NCI-H748 (cell line): Measurements from ENCODE around the gene SPAAR.
"Not testable (repeated sequence)": the region's sequence is repeated elsewhere in the genome, so short reads cannot be mapped to it uniquely, and the experiment has no call there.

Experiments
- DNase-seq: peaks from one replicate; lab custom pipeline; 2025; ENCODE audit not compliant: unreplicated experiment; lab: John Stamatoyannopoulos, UW

Gene SPAAR

DNA sequence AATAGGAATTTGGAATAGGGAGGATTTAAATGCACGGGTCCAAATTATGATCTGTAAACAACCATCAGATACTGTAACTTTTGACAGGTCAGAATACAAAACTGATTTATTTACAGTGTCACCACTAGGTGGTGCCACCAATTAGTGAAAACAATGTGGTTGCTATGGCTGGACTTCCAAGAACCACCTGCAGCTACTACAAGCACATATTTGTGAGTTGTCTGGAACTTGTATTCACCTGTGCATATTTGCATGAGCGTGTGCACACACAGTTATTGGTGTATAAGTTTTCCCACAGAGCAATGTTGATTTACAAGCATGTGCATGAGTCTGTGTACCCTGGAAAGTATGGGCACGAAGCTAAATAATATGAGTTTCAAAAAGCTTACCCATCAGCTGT is 6.2 kb upstream of the SPAAR start:
- peak; percentile 76 for DNase-seq

DNA sequence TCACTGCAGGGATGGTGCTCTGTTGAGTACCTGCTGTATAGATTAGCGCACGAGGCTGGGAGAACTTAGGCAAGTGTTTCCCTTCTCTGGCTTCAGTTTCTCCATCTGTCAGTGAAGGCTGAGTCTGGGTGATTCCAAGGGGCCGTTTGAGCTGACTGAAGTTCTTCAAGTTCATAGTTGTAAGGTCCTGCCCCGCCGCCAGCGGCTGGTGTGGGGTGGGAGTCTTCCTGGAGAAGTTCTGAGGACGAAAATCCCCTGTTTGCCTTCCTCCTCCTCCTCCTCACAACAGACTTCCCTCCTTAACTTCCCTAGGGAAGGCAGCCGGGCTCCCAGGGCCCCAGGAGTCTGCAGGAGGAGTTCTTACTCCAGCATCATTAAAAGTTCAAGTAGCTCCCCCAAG is 5.0 kb upstream of the SPAAR start:
- no peak for DNase-seq

DNA sequence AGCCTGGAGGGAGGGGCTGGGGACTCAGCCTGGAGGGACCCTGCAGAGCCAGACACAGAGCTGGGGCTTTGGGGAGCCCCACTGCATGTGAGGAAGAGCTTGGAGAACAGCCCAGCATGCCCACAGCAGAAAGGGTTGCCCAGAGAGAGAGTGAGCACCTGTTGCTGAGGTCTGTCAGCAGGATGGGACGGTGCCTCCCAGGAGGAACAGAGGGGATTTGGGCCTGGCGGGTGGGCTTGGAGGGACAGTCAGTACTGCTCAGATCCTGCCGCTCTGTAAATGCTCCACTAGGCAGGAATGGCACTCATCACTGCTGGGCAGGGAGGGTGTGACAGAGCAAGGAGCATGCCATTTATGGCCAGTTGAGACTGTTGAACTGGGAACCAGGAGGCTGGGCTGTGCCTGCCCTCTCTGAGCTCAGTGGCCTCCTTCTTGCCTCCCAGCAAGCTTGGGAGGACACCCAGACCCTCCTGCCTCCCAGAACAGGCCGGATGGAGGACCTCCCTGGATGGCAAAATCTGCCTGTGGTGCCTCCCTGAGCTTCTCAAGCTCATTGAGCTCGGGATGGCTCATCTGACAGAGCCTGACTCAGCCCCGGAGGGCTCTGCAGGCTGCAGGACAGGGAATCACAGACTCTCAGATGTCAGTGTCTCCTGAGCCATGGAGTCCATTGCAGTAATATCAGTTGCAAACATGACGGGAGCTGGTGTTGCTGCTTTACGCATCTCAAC is 4.1 kb upstream of the SPAAR start:
- no peak for DNase-seq

DNA sequence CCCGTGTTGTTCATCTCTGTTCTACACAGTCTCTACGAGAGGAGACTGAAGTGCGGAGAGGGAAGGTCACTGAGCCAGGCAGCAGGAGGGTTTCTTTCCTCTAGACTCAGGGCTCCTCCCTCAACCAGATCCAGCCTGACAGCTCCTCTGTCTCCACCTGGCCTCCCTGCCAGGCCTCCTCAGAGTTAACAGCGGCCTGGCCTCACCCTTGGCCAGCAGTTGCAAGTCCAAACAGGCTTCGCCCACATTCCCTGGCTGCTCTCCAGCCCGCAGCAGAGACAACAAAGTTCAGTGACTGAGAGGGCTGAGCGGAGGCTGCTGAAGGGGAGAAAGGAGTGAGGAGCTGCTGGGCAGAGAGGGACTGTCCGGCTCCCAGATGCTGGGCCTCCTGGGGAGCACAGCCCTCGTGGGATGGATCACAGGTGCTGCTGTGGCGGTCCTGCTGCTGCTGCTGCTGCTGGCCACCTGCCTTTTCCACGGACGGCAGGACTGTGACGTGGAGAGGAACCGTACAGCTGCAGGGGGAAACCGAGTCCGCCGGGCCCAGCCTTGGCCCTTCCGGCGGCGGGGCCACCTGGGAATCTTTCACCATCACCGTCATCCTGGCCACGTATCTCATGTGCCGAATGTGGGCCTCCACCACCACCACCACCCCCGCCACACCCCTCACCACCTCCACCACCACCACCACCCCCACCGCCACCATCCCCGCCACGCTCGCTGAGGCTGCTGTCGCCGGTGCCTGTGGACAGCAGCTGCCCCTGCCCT is 3.2 kb upstream of the SPAAR start, which contains the start of gene HRCT1:
Gene HRCT1, plus strand, starts transcription at position 291 of the 768 bp plus-strand sequence. Its CDS starts 86 bp downstream, at position 377.
- DNase-seq = peak; percentile 47

DNA sequence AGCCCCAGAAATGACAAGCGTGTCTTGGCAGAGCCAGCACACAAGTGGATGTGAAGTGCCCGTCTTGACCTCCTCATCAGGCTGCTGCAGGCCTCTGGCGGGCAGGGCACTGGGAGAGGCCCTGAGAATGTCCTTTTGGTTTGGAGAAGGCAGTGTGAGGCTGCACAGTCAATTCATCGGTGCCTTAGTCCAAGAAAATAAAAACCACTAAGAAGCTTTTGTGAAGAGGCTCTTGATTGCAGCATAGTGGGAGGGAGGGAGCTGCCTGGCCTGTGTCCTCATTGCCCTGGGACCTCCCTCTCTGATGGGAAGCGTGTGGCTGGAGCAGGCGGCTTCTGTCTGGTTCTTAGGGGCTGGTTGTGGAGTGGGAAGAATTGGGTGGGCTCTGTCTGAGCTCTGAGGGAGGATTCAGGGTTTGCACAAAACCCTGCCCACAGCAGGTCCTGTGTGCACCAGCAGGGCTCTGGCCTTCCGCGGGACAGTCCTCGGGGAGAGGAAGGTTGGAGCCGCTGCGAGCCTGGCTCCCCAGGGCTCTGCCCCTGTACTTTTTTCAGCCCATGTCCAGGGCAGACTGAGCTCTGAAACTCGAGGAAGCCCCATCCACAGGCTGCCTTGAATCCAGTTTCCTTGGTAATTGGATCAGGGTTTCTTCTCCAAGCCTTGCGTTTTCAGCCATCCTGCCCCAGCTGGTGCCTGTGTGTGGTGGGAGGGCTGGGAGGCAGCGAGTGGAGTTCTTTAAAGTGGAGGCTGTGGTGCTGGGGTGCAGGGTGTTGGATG is 2.2 kb upstream of the SPAAR start:
- DNase-seq = no peak

DNA sequence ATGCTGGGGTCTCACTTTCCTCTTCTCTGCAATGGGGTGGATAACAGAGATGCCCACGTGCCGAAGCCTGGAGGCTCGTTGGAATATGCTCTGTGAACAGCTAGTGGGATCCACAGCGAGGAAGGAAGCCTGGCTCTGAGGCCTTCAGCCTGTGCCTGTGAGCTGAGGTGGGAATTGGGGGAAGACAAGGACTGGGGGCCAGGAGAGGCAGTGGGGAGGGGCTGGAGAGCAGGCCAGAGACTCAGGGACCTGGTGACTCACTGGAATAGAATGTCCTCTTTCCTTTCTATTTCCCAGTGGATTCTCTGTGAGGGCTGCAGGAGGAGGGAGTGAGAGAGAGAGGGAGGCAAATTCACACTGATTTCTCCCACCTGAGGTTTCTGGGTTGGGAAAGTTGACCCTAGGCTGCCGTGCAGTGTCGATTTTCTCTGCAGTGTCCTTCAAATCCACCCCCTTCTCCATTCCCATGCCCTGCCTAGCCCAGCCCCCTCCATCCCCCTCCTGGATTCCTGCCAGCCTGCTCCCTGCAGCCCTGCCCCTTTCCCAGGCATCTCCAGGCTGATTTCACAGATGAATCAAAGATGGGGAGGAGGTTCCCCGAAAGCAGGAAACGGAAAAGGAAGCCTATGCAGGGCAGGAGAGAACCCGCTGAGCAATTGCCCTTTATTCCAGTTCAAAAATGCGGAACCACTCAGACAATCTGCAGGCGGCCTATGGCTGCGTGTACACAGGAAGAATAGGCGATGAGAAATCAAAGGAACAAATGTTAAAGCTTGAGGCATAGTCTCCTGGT is 1.4 kb upstream of the SPAAR start:
- peak; percentile 22 for DNase-seq

DNA sequence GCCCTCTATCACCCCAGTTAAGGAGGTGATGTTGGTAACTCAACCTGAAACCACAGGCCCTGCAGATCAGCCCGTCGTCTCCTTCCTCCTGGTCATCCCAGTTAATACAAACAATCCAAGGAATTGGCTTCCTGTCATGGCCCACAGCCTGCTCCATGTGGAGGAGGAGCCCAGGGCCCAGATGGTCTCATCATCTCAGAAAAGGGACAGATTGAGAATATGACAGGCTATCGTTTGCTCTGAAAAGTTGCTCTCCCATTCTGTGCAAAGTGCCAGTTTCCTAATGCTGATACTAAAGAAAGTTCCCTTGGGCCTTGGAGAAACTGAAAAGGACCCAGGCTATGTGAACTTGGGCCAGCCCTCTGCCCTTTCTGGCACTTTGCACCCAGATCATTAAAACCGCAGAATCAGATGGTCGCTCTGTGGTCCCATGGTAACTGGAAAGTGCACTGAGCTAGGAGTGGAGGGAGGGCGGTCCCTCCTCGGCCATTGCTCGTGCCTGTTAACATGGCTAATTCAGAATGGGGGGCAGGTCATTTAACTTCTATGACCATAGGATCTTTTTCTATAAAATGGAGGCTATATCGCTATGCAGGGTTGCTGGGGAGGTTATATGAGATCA is 675 bp upstream of the SPAAR start:
- no peak for DNase-seq

DNA sequence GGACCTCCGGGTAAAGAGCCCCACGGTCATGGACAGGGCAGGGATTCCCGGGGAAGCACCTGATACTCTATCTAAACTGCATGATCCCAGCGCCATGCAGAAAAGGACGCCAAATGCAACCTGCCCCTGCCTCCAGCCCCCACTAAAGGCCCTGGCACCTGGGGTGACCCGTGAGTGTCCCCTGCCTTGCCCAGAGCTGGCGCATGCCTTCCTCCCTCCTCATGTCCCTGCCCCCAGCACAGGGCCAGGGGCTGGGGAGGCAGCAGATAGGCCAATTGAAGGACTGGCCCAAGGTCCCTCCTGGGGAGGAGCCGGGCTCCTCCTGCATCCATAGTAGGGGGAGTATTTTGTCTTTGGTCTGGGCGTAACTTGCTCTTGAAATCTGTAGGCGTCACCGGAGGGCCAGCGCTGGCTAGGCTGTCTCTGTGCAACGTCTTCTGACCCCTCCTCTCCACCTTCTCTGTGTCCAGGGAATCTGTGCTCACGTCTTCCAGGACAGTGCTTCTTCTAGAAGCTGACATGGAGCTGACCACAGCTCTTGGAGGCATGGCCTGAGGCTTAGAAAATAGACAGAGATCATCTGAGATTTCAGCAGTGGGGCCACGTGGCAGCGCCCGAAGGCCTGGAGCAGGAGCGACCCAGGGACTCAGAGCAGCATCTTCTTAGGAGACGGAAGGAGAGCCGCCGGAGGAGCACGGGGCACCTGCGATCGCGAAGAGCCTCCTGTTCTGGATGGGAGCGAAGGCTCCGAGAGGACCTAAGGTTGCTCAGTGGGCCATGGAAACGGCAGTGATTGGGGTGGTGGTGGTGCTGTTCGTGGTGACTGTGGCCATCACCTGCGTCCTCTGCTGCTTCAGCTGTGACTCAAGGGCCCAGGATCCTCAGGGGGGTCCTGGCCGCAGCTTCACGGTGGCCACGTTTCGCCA is 660 bp downstream of the SPAAR start:
- no peak for DNase-seq

DNA sequence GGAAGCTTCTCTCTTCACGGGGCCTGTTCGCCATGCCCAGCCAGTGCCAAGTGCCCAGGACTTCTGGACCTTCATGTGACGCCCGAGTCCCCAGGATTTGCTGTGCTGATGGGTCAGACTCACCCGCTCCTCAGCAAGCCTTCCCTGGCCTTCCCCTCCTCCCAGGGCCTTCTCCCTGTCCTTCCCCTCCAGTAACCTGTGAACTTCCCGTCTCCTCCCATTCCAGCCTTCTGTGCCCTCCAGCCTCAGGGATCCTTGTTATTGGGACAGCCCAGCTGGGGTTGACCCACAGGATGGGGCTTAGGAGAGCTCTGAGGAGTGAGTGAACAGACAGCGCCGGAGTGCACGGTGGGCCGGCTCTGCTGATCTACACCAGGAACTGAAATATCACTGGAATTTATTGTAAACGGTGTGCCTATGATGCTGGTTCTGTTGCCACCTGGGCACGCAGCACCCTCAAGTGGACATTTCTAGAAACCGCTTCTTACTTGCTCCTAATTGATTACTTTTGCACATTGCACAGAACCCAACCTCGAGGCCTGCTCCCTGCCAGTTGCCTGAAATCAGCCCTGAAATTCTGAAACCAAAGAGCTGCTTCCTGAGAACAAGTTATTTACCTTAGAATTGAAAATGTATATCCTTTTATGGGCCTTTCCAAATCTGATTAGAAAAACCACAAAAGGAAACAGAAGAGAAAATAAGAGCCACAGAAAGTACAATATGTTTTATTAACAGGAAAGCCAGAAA is 1.5 kb downstream of the SPAAR start:
- peak; percentile 53 for DNase-seq

DNA sequence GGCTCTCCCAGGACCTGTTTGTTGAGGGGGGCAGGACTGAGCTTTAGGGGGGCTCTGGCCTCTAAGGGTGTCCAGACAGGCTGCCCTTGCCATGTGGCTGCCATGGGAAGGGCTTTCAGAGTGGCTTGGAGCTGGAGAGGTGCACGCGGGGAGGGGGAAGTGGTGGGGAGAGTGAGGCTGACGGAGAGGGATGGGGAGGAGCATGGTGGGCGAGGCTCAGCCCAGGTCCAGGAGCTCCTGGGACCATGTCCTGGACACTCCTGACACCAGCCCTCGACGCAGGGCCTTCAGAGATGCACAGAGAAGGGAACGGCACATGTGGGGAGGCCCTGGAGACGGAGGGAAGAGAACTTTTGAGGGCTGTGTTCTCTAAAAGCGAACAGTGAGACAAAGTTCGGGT is 2.4 kb downstream of the SPAAR start:
- DNase-seq = no peak

DNA sequence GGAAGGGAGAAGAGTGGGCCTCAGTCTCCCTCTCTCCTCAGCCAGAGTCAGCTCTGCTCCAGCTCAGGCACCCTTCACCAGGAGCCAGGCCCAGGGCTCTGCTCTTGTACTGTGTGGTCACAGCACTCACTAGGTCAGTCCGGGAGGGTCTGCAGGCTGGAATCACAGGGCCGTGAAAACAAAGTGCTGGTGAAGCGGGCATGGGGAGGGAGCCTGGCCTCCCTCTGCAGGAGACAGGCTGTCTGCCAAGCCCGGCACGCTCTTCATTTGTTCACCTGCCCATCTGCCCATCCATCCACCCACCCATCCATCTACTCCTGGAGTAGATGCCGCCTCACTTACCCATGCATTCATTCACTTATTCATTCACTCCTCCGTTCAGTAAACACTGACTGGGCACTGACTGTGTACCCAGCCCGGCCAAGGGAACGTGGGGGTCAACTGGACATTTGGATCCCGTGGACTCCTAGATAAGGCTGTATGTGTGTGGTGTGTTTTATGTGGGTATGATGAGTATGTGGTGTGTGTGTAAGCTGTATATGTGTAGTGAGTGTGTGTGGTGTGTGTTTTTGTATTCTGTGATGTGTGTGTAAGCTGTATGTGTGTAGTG is 3.6 kb downstream of the SPAAR start:
- DNase-seq = no peak

DNA sequence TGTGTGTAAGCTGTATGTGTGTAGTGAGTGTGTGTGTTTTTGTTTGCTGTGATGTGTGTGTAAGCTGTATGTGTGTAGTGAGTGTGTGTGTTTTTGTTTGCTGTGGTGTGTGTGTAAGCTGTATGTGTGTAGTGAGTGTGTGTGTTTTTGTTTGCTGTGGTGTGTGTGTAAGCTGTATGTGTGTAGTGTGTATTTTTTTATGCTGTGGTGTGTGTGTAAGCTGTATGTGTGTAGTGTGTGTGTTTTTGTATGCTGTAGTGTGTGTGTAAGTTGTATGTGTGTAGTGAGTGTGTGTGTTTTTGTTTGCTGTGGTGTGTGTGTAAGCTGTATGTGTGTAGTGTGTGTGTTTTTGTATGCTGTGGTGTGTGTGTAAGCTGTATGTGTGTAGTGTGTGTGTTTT is 4.1 kb downstream of the SPAAR start:
- DNase-seq = not testable (repeated sequence)

DNA sequence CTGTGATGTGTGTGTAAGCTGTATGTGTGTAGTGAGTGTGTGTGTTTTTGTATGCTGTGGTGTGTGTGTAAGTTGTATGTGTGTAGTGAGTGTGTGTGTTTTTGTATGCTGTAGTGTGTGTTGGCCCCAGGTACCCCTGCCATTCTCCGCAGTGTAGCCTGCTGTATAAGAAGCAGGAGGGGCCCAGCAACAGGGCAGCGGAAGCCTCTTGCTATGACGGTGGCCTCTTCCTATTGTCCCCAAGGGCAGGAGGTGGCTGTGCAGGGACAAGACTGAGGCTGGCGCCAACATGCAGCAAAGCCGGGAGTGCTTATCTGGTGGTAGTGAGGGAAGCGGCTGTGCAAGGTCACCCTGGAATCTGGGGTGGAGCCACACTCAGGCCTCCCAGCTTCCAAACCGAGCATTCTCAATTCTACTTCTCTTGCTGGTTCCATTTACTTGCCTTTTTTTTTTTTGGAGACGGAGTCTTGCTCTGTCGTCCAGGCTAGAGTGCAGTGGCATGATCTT is 5.1 kb downstream of the SPAAR start:
- no peak for DNase-seq

DNA sequence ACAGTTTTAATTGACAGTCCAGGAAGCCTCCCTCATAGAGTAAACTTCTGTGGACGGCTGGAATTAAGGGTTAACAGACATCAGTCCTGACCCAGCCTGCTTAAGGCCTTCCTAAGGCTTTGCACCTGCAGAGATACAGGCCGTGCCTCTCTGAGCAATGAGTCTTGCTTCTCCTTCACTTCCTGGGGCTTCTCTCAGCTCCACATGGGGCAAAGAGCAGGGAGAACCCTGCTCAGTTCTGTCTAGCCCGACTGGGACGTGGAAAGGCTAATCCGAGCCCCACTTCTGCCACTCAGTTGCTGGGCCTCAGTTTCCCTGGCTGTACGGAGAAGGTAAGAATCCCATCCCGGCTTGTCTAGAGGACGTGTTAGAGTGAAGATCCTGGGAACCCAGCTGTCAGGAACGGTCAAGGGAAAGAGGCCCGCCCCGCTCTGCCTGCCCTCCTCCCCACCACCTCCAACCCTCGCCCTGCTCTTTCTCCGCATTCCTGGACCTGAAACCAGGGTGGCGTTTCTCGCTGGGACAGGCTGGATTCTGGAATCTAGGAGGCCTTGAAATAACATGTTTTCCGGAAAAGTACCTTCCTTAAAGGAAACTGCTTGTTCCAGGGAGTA is 6.5 kb downstream of the SPAAR start:
- no peak for DNase-seq

DNA sequence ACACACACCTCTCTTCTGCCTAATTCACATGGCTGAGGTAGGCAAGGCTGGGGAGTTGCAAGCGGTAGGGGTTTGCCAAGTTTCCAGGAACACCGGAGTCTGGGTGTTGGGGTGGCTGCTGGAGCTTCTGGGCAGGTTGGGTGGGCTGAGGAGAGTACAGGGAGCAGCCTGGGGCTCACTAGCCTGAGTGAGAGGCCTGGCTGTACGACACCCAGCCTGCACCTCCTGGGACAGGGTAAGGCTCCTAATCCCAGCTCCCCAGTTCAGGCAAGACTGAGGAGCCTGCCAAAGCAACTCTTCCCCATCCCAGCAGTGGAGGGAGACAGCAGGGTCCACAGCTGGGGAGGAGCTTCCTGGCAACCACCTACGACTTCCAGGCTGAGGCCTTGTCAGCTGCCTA is 8.0 kb downstream of the SPAAR start:
- no peak for DNase-seq

DNA sequence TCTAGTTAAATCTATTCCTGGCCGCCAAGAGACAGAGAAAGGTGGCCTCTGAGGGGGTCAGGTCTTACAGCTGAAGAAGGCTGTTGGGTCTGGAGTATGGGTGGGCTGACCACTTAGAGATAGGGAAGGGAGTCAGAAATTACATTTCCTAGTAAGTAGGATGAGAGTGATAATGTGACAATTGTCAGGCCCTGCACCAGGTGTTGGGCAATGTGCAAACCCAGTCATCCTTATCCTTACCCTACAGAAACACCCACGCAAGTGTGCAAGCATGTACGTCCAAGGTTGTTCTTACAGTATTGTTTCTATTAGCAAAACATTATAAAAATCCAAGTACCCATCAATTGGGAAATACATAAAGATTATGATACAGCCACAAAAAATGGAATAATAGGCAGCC is 9.5 kb downstream of the SPAAR start:
- no peak for DNase-seq

DNA sequence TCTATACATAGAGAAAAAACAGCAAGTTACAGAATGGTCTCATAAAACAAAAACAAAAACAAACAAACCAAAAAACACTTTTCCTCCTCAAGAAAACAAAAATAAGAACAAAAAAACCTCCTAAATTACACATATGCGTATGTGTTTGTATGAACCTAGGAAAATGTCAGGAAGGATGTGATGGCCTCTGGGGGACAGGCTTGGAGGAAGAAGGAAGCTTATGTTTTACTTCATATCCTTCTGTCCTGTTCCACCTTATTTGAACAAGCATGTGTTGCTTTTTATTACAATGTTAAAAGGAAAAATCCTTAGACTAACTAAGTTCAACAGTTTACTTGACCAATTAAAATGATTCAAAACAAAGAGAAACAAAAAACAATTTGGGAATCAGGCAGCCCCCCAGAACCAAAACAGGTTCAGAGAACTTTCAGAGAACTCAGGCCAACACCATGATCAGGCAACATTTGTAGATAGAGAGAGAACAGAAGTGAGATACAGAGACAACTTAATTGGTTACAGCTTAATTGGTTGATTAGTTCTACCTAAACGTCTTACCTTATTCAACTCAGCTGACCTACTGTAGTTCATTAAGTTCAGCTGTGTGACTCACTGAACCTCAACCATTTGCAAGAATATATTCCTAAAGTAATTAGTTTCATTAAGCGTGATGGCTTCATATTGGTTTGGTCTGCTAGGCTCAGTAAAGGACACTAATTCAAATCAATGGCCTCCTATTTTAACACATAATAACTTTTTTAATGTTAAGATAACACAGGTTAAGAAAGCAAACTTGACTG is 10.1 kb downstream of the SPAAR start:
- no peak for DNase-seq
